ENCODE results near the gene BCAS3.
"Not testable (repeated sequence)": the region's sequence is repeated elsewhere in the genome, so short reads cannot be mapped to it uniquely, and the experiment has no call there.

BCAS3 gene

DNA sequence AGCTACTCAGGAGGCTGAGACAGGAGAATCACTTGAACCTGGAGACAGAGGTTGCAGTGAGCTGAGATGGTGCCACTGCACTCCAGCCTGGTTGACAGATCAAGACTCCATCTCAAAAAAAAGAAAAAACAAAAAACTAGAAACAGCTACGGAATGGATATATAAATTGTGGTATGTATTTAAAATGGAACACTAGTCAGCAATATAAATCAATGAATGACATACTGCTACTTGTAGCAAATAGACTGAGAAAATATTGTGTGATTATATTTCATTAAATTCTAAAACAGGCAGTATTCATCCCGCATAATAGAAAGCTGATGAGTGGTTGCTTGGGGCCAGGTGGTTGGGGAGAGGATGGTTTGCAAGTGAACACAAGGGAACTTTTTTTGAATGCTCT is 261.7 kb downstream of the BCAS3 start:
- DNase-seq (ENCODE audit: low spot score), result no peak

DNA sequence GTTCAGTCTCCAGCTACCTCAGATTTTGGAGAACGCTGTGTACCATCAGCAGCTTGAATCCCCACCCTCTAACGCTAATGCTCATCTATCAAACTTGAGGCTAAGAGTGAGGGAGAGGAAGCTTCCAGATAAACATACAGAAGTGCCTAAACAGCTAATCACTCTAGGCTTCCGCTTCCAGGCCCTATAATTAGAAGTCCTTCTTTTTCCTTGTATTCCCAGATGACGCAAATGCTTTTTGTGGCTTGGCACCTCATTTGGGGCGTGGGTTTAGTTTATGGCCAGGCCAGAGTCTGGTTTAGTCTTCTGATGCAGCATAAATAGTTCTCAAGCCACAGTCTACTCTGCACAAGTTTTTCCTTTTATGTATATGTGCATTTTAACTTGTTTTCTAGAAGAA is 263.4 kb downstream of the BCAS3 start:
- DNase-seq (ENCODE audit: low spot score), result no peak

DNA sequence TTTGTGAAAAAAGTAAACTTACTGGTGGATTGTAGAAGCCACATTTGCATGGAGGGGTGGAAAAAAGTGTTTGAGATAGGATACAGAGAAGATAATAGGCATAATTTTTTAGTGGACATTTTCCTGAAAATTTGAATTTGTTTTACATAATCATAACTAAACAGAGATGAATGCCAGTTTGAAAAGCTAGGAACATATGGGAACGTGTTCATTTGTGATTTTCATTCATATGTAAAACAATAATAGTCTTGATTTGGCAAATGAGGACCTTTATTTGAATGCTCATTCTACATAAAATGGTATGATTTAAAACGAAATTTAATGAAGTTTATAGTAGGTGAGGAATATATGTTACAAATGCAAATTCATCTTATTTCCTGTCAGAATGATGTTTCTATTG is 263.9 kb downstream of the BCAS3 start:
- no peak for DNase-seq (ENCODE audit: low spot score)

DNA sequence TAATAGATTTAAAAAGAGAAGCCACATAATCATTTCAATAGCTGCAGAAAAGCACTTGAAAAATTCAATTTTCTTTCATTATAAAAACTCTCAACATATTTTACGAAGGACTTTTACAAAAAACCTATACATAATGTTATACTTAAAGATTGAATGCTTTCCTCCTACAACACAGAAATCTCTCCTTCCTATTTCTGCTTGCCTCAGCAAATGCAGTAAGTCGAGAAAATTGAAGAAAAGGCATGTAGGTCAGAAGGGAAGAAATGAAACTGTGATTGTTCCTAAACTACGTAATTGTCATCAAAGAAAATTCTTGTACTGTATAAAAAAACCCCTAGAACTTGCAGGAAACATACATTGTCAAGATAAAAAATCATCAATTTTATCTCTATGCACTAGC is 267.1 kb downstream of the BCAS3 start:
- no peak for DNase-seq (ENCODE audit: low spot score)

DNA sequence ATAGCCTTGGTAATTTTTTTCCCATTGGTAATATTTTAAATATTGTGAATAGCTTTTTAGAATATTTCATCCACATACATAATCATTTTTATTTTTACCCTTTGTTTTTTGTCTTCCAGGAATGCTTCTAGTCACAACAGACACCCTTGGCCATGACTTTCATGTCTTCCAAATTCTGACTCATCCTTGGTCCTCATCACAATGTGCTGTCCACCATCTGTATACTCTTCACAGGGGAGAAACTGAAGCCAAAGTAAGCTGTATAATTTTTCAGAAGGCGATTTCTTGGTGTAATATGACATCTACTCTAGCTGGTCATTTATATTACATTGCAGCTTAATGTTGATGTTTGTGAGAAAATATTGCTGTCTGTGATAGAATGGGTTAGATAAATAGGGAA is 269.4 kb downstream of the BCAS3 start:
- DNase-seq (ENCODE audit: low spot score), result no peak

DNA sequence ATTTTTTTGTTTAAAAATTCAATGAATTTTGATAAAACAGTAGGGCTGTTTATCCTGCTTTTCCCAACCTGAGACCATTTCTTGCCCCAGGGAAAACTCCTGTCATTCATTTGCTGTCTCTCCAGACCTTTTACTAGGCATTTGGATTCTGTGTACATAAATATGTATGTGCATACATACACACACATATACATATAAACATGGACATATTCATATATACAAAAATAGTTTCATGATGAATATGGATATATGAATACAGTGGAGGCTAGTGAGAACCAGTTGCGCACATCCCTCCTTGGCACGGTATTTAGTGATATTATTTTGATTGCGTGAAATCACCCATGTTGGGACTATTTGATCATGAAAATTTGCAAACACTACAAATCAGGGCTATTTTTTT is 269.9 kb downstream of the BCAS3 start:
- DNase-seq (ENCODE audit: low spot score), result no peak

DNA sequence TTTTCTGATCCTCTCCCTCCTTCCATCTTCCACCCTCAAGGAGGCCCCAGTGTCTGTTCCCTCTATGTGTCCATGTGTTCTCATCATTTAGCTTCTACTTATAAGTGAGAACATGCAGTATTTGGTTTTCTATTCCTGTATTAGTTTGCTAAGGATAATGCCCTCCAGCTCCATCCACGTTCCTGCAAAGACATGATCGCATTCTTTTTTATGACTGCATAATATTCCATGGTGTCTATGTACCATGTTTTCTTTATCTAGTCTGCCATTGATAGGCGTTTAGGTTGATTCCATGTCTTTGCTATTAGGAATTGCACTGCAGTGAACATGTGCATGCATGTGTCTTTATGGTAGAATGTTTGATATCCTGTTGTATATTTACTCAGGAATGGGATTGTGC is 275.1 kb downstream of the BCAS3 start:
- DNase-seq (ENCODE audit: low spot score), result no peak

DNA sequence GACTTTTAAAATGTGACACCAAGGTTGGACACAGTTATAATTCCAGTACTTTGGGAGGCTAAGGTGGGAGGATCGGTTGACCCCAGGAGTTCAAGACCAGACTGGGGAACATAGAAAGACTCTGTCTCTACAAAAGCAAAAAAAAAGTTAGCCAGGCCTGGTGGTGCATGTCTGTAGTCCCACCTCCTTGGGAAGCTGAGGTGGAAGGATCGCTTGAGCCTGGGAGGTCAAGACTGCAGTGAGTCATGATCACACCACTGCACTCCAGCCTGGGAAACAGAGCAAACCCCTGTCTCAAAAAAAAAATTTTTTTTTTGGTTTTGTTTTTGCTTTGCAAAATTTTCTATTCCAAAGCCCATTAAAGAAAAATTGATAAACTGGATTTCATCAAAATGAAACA is 281.4 kb downstream of the BCAS3 start:
- DNase-seq (ENCODE audit: low spot score), result no peak

DNA sequence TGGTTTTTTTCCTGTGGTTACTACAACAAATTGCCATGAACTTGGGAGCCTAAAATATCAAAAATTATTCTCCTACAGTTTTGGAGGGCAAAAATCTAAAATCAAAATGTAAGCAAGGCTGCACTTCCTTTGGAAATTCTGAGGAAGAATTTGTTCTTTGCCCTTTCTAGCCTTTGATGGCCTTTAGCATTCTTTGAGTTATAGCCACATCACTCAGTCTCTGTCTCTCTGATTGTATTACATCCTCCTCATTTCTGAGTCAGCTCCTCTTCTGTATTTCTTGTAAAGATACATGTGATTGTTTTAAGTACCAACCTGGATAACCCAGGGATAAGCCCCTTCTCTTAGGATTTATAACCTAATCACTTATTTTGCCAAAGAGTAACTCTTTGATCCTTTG is 282.0 kb downstream of the BCAS3 start:
- DNase-seq (ENCODE audit: low spot score), result no peak

DNA sequence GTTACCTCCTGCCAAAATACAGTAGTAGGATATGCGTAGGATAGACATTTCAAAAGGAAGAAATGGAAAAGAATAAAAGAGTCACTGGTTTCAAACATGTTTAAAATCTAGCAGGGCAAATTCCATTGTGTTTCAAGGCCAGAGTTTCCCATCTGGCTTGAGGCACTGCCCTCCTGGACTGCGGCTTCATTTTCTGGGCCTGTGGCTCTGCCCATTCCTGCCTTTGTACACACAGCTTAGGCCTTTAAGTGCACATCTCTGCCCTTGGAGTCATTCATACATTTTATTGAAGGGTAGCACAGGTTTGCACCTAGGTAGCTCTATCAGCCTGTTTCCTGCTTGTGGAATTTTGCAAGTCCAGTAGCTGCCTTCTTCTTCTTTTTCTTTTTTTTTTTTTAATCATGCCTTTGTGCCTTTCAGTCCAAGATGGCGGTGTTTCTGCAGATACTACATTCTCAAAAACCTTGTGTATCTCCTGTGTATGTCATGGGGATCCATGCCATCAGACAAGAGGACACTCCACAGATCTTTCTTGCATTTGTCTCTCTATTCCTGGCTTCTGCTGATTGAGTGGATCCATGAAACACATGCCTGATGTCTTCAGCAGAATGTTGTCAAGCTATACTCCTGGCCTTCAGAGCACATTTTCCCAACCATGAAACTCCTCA is 282.9 kb downstream of the BCAS3 start:
- no peak for DNase-seq (ENCODE audit: low spot score)

DNA sequence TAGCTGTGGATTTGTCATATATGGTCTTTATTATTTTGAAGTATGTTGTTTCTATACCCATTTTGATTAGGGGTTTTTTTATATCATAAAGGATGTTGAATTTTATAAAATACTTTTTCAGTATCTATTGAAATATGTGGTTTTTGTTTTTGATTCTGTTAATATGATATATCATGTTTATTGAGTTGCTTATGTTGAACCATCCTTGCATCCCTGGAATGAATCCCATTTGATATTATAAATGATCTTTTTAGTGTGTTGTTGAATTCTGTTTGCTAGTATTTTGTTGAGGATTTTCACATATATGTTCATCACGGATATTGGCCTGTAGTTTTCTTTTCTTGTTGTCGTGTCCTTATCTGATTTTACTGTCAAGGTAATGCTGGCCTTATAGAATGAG is 286.5 kb downstream of the BCAS3 start:
- no peak for DNase-seq (ENCODE audit: low spot score)

DNA sequence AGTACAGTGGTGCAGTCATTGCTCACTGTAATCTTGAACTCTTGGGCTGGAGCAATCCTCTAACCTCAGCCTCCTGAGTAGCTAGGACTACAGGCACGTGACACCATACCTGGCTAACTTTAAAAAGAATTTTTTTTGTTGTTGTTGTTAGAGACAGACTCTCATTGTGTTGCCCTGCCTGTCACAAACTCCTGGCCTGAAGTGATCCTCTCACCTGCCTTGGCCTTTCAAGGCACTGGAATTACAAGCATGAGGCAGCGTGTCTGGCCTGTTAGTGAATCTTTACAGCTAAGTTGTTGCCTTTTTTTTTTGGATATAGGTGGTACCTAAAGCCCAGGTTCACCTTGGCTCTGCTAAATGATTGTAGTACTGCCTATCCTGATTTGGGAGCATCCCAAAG is 290.6 kb downstream of the BCAS3 start:
- DNase-seq (ENCODE audit: low spot score), result no peak

DNA sequence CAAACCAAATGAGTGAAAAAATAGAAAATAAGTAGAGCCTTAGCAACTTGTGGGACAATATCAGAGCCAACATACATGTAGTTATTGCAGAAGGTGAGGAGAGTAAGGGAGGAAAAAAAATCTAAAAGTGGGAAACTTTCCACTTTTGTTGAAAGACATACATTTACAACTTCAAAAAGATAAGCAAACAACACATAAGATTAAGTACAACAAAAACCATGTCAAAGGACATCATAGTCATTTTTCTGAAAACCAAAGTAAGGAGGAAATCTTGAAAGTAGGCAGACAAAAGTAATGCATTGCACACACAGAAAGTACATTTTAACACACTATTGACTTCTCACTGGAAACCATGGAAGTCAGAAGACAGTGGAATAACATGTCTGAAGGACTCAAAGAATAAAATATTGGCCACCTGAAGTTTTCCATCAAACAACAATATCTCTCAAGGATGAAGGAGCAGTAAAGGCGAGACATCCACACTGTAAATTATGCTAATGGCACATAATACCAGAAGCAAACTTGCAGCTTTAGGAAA is 291.9 kb downstream of the BCAS3 start:
- DNase-seq (ENCODE audit: low spot score), result no peak

DNA sequence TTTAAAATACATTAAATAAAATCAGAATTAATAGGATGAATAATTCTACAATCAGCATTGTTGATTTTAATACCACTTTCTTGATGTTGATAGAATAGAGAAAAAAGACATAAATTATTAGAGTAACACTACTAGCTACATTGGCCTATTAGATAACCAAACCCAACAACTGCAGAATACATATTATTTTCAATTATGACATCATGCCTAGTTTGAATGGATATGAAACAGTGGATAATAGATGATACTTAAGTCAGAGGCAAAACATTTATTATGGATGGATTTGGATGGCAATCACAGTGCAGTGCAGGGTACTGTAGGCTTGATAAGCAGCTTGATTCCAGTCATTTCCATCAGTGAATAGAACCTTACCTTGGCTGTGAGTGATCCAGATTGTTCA is 293.1 kb downstream of the BCAS3 start:
- DNase-seq (ENCODE audit: low spot score), result no peak

DNA sequence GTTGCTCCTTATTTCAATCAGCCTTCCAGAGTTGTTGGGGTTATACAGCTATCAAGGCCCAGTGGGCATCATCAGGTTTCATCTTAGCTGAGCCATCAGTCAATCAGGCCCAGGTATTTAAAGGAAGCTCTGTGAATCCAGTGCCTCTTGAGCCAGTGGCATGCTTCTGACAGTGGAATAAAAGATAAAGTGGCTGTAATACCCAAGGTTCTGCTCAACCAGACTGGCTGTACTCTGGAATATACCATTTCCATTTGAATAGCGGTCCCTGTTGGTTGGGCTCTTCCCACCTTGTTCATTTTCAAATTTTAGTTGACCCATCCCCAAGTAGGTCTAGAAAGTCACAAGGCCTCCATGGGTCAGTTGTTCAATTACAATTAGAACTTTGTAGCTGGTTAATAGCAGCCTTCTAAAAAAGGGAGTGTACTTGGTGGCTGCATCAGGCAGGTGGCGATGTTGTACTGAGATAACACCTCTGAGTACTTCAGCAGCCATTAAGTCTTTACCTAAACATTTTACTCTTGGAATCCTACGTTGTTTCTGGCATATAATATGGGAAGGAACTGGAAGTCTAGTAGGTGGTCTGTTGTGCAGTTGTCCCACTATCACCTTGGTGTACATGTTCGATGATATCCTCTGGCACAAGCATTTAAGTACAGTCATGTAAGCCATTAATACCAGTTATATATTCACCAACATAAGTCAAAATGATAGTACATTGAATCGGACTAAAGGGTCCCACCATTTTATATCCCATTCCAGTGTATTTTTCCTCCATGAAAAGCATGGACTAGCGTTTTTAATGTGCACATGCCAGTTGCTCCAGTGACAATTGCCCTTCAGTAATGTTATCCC is 294.1 kb downstream of the BCAS3 start:
- peak; percentile 73 for DNase-seq (ENCODE audit: low spot score)

DNA sequence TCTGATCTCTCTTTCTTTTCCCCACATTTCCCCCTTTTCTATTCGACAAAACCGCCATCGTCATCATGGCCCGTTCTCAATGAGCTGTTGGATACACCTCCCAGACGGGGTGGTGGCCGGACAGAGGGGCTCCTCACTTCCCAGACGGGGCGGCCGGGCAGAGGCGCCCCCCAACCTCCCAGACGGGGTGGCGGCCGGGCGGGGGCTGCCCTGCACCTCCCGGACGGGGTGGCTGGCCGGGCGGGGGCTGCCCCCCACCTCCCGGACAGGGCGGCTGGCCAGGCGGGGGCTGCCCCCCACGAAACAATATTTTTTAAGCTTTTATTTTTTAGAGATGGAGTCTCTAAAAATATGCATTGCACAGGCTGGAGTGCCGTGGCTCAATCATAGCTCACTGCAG is 299.2 kb downstream of the BCAS3 start:
- not testable (repeated sequence) for DNase-seq (ENCODE audit: low spot score)

DNA sequence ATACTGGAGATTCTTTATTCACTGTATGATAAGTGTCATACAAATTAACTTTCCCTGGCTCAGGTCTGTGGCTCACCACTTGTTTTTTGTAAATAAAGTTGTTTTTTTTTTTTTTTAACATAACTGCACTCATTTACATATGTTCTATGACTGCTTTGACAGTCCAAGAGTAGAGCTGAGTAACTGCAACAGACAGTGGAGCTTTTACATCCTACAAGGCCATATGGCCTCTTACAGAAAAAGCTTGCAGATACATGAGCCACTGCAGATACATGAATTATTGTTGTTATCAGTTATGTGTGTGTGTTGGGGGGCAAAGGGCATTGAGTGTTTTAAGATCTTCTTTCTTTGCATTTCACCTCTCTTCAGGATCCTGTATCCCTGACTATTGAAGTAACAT is 311.7 kb downstream of the BCAS3 start:
- no peak for DNase-seq (ENCODE audit: low spot score)

DNA sequence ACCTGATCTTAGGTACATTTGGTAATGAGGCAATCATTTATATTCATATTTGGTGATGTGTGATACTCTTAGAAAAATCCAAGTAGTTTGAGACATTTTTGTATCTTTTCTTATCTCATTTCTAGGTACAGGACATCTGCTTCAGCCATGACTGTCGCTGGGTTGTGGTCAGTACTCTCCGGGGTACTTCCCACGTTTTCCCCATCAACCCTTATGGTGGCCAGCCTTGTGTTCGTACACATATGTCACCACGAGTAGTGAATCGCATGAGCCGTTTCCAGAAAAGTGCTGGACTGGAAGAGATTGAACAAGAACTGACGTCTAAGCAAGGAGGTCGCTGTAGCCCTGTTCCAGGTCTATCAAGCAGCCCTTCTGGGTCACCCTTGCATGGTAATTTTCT is 312.2 kb downstream of the BCAS3 start:
- no peak for DNase-seq (ENCODE audit: low spot score)

DNA sequence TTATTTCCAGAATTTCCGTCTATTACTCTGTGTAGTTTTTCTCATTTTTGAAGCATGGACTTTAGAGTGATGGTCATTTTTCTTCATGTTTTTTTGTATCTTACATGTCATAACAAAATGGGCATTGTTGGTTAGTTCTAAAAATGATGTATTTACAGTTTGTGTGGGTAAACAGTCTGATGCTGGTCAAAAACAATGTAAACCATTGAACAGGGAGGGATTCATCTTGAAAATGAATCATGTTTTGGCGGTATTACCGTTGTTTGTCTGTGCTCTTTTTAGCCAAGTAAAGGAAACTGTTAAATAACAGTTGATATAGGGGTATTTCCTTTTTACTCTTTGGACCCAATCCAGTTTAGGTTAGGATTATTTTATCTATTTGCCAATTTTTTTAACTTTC is 315.8 kb downstream of the BCAS3 start:
- DNase-seq (ENCODE audit: low spot score), result no peak

DNA sequence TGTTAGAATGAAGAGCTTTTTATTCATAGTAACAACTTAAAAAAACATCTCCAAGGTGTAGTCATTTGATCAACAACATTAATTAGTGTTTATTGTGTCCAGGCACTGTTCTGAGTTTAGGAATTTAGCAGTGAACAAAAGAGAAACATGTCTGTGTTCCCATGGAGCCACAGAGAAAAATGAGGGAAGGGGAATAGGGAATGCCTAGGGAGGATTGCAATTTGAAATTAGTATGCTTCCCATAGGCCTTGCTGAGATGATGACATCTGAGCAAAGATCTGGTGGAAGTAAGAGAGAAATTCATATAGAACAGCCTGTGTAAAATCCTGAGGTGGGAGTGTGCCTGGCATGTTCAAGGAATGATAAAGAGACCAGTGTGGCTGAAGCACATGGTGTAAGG is 318.0 kb downstream of the BCAS3 start:
- no peak for DNase-seq (ENCODE audit: low spot score)

DNA sequence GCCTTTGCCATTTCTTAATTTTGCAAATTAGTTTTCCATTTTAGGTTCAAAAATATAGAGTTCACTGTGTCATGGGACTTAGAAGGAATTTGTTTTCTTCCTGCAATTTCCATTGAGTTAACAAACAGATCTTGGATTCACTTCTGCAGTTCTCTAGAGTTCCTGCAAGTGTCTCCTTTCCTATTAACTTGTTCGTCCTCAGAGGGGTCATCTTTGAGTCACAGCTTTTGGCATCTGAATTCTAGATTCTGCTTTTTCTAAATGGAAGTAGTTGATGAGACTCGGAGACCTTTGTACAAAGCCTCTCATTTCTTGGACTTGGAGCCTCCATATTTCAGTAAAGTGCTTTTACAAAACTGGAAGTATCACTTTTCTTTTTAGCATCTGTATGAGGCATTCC is 323.3 kb downstream of the BCAS3 start:
- DNase-seq (ENCODE audit: low spot score), result no peak

DNA sequence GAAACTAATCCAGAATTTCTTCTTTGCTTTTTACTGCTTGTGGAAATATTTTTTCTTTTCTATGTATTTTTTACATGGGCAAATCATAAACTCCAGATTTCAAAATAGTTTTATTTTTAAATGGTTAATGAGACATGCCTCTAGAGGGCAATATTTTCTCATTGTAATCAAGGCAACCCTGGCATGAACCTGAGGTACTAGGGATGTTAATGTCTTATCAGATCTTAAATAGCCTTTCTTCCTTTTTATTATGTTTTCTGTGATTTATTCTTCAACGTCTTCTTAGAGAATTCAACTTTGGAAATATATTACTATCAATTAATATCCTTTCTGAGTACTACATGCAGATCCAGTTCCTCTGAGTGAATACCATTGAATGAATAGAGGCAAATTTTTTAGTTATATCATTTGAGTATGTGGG is 324.7 kb downstream of the BCAS3 start:
- peak; percentile 46 for DNase-seq (ENCODE audit: low spot score)

DNA sequence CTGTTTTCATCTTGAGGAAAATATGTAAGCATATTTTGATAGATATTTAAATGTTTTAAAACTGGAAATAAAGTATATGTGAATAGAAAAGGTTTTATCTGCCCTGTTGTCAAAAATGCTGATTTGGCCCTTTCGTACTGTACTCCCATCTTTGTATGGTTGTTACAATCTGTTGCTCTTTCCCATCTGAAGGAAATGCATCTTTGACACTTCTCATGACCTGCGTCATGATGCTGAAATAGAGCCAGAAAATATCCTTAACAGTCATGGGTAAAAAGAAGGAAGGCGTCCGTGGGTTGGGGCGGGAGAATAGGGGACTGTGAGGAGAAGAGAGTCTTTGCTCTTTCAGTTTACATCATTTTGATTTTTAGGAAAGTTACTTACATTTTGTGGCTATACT is 327.7 kb downstream of the BCAS3 start:
- no peak for DNase-seq (ENCODE audit: low spot score)

DNA sequence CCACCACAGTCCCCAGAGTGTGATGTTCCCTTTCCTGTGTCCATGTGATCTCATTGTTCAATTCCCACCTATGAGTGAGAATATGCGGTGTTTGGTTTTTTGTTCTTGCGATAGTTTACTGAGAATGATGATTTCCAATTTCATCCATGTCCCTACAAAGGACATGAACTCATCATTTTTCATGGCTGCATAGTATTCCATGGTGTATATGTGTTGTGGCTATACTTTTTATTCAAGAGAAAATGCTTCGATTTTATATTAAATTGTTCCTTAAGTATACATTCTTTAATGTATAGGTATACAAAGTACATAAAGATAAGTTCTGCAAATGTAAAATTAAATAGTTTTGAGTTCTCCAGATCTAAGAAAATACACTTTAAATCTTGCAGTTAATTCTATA is 328.3 kb downstream of the BCAS3 start:
- not testable (repeated sequence) for DNase-seq (ENCODE audit: low spot score)

All from D341Med (cell line).